Measurements from ENCODE around the gene ARHGDIA.

The ARHGDIA gene

DNA sequence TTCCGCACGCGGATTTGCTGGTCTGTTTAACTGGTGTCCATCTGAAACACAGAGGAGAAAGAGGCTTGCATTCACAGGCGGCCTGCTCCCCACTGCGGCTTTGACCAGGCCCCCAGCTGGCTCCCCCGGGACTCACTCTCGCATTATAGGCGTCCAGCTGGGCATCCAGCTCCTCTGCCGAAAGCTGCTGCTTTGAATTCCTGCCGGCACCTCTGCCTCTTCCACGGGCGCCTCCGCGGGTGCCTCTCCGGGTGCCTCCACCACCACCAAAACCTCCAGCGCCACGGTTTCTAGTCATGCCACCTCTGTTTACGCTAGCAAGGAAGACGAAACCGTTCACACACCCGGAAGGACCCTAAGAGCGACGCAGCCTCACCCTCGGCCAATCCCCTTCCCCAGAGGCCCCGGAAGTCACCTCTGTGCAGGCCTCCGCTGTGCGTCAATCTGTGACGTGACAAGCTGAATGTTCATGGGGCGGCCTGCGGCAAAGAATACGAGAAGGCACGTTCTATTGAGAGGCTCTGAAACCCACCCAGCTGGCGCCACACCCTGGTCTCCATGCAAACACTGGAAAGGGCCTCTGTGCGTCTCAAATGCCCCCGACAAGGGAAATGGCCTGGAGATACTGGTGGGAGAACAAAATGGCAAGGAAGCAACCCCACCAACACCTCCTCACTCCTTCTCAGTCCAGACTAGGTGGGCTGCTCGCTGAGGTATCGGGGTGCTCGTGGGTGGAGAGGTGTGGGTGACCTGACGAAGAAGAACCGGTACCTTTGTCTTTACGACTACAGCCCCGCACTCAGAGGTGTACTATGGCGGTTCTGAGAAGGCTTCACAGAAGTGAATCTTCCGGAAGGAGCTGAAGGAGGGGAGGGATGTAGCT is 17.2 kb upstream of the ARHGDIA start:
- DNase-seq (ENCODE audit: low read depth), result no peak

DNA sequence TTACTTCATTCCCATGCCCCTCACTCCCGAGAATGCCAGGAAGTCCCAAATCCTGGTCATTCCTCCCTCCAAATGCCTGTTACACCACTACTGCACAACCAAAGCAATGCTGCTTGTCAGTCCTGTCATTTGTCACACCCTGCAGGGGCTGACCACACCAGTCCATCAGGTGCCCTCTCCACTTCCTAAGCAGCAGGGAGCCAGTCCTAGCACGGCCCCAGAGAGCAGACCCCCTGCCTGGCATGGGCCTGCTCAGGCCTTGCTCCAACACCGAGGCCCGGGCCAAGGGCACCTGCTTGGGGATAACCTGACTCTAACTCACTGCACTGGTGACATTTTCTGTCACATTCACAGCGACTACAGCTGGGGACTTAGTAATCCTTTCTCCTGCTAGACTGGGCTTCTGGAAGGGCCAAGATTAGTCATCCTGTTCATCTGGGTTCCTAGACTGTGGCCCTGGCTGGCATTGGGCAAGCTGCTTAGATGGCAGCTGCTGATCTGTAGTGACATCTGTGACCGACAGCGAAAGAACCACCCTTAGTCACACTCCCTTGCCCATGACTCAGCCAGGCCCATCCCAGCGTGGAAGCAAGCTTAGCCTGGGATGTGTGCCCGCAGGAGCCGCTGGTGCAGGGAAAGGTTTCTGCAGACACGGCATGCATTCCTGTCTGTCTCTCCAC is 14.9 kb upstream of the ARHGDIA start:
- no peak for DNase-seq (ENCODE audit: low read depth)

DNA sequence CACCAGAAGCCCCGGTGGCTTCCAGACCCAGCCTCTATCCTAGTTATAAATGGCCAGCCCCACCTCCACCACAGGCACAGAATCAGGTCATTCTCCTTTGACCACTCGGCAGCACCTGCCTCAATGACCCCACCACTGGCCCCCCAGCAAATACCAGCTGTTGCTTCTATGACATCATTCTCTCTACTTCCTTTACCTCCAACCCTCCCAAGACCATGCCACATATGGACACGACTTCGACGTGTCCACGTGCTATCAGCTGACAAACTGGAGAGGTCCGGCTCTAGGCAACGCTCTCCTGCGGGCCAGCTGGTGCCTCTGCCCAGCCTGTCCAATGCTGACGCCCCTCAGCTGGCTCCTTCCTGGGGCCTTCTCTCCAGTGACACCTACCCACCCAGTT is 14.3 kb upstream of the ARHGDIA start:
- no peak for DNase-seq (ENCODE audit: low read depth)

DNA sequence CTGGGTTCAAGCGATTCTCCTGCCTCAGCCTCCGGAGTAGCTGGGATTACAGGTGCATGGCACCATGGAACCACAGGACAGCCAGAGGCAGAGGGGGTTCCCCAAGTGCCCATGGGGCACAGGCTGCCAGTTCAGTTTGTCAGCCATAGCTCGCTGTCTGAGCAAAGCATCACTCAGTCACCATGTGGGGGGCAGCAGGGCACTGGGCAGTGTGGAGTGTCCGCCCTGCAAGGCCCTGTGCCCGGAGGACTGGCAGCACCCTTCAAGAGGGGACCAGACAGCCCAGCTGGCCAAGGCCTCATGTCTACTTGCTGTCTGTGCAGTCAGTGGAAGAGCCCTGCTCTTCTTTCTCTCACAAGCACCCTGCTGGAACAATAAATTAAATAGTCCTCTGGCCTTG is 13.8 kb upstream of the ARHGDIA start:
- DNase-seq (ENCODE audit: low read depth), result no peak

DNA sequence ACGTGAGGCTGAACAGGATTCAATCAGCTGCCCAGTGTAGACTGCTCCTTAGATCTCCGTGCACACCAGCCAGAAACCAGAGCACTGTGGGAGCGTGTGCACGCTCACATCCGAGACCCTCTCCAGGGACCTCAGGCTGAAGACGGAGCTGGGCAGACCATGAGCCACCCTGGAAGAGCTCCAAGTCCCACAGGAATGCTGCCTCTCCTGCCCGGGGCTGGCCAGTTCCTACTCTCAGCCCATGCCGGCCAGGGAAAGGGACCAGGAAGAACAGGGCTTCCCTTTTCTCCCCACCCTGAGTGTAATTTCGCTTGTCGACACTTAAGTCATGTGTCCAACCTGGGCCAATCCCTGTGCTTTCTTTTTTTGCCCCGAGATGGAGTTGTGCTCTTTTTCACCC is 13.4 kb upstream of the ARHGDIA start:
- DNase-seq (ENCODE audit: low read depth), result no peak

DNA sequence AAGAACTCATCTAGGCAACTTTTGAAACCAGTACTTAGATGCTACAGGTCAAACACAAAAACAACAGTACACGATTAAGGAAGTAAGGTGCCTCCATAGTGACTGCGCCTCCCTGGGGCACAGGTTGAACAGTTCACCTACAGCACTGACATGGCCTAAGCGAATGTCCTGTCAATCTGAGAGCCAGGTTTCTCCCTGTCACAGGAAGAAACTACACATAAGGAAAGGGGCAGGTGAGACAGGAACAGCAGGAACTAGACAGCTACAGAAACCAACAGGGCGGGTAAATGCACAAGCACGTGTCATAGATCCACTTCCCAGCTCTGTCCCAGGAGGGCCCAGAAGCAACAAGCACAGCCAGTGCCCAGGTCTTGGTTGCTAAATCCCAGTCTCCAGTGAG is 8.0 kb upstream of the ARHGDIA start:
- DNase-seq (ENCODE audit: low read depth), result no peak

DNA sequence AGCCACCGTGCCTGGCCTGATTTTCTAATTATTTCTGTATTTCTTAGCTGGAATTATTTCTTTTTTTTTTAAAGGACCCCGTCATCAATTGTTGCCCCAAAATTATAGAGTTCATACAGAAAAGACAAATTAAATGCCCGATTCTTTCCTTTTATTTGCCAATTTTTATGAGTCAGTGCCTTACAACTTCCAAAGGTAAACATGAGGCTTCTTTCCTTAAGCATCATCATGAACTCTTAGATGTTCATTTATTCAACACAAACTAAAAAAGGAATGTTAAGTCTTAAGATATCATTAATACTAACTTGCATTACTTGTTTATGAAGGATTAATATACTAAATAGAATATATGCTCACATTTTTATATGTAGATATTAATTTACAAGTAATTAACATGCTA is 7.2 kb upstream of the ARHGDIA start:
- no peak for DNase-seq (ENCODE audit: low read depth)

DNA sequence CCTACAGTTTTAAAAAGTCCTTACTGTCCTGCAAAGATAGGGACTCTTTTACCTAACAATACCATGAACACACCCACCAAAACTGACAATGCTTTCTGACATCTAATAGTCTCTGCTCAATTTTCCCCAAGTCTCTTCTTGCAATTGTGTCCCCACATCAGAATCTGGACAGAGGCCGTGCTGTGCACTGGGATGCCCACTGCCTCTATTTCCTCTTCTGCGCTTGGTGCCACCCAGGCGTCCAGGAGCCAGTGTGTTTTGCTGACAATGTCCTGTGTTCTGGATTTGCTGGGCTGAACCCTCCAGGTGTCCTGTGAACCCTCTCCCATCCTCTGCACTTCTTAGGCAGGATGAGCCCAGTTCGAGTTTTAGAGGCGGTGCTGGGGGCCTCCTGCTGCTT is 6.4 kb upstream of the ARHGDIA start:
- DNase-seq (ENCODE audit: low read depth), result no peak

DNA sequence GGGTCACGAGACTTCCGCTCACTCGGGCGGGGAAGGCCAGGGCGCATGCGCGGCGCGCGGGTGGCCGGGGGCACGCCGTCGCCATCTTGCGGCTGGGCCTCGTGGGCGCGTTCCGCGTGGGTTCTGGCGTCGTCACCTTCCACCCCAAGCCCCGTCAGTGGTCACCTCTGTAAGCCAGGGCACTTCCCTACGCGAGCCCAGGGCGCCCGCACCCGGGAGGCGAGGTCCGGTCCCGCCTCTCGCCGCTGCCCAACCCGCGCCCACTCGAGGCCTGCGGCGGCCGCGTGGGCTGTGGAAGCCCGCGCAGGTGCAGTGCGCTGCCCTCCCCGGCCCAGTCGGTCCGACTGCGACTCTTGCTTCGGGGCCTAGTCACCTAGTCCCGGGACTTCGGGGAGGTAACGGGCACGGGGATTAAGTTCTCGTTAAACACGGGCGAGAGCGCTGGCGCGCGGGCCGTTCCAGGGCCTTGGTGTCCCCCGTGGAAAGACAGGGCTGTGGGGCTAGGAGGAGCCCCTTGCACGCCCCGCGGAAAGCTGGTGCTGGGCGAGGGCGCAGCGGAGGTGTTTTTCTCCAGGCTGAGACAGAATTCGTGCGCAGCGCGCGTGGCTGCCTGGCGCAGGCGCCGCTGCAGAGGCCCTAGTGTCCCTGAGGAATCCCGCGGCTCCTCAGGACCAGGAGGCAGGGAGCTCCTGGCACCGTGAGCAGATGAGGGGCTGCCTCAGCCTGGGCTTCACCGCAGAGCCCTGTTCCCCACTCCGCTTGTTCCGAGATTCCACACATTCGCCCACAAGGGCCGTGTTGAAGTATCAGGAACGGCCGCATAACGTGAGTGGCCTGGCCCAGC is 472 bp upstream of the ARHGDIA start:
- DNase-seq (ENCODE audit: low read depth), result peak; percentile 96

DNA sequence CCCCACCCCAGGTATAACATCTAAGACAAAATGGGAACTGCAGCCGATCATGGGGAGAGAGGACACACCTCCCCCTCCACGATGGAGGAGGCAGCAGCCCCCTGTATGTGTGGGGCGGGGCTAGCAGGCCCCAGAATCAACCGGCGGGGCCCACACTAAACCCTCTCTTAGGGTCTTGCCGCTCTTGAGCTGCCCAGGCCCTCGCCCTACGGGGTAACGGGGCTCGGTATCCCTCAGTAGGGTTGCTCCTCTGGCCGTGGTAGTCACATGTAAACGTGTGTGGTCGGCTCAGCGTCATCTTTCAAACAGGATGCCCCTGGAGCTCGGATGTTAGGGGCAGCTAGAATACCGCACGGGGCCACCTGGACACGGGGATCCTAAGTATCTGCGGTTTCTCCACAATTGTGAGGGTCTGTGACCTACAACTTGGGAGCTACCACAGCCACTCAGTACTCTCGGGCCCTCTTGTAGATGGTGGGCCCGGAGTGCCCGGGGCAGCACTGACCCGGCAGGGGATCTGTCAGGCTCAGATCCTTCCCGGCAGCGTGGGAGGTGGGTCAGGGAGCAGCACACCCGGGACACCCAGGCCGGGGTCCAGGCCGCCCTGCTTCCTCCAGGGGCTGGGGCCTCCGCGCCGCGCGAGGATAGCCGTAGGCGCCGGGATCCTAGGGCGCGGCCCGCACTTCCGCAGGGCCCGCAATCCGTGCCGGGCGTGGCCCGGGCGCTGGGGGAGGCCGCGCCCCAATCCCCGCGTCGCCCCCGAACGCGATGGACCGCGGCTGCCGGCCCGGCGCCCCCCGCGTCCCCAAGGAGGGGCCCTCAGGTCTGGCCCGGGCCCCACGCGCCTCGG is 781 bp downstream of the ARHGDIA start:
- peak; percentile 16 for DNase-seq (ENCODE audit: low read depth)

DNA sequence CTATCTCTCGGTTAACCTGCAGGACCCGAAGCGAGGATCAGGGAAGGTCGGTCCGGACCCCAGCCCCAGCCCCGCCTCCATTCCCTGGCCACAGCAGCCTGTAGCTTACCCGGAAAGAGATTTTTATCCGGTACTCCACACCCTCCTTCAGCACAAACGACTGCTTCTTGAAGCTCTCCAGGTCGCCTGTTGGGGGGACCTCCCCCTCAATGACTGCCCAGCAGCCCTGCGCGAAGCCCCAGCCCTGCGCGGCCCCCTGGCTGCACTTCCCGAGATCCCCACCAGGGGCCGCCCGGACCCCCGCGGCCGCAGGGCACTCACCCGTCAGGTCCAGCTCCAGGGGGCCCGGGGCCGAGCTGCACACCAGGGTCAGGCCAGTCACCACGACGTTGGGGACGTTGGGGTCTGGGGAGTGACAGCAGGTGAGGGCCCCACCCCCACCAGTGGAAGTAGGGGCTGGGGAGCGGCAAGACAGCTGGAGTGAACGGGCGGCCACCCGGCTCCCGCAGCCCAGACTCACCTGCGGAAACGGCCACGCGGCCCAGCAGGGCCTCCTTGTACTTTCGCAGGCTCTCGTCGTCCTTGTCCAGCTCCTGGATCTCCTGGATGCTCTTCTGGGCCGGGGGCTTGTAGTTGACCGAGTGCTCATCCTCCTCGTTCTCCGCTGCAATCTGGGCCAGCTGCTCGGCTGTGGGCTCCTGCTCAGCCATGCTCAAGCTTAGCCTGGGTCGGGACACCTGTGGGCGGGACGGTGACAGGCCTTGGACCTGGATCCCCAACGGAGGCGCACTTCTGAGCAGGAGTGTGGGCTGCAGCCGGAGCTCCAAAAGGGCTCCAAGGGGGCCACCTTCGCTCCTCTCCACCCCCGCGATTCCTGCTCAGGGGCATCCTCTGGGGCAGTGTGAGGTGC is 1.7 kb downstream of the ARHGDIA start:
- DNase-seq (ENCODE audit: low read depth), result no peak

DNA sequence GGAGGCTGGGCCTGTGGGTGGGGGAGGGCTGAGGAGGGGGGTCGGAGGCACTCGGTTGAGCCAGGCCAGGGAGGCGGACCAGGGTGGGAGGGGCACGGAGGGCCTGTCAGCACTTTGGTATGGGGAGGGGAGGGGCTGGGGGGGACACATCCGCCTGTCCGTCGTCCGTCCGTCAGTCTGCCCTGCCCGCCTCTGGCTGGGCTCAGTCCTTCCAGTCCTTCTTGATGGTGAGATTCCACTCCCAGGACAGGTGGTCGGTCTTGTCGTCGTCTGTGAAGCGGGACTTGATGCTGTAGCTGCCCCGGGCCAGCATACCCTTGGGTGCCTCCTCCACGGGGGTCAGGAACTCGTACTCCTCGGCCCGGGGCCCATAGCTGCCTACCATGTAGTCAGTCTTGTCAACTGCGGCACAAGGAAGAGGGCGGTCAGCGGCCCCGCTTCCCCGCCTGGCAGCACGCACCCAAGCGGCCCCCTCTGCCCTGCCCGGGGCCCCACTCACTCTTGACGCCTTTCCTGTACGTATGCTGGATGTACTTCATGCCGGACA is 2.4 kb downstream of the ARHGDIA start:
- DNase-seq (ENCODE audit: low read depth), result no peak

DNA sequence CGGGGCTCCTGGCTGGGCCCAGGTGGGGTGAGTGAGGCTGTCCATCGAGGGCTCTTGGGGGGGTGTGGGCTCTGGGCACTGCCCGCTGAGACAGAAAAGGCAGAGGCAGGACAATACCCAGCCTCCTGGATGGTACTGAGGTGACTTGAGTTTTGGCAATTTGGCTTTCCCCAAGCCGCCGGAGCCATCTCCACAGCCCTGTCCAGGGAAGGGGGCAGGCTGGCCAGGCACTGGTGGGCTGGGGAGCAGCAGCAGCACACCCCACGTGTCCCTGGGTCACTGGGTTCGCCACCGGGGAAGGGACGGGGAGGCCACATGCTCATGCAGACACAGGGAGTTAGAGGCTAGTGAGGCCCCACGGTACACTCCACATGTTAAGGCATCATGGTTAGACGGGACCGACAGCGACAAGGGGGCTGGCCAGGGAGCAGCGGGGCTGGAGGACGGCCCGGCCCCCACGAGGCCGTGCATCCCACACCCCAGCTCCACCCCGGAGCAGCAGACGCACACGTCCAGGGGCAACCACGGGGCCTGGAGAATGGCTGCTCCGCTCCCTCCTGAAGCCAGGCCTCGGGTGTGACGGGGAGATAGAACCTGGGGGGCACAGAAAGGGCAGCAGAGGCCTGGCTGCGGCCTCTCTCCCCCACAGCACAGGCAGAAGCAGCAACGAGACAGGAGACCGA is 3.0 kb downstream of the ARHGDIA start:
- DNase-seq (ENCODE audit: low read depth), result no peak

DNA sequence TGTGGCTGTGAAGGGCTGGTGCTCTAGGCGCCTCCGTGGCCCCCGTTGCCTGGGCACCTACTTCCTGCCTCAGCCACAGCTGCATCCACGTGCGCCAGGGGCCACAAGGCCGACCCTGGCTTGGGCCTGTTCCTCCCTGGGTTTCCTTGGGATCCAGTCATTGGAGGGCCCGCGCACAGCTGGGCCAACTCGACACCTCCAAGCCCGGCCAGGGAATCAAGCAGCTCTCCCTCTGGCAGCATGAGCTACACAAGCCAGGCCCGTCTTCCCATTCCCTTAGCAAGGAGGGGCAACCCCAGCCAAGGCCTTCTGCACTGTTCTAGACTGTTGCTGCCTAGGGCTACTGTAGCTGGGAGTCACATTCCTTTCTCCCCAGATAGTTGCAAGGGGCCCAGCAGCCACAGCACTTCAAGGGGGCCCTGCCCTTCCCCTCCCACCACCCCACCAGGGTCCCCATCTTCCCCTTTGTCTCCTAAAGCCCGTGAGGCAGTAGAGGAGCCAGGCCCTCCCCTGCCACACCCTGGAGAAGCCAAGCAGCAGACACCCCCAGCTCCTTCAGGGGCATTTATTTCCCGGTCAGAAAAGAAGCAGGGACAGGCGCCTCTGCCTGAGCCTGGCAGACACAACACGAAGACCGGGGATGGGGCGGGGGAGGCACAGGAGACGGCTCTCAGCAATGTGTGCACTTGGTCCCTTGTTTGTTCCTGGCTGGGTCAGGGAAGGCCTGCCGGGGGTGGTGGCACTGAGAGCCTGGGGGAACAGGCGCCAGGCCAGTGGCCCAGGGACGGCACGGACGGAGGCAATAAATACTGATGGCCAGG is 3.8 kb downstream of the ARHGDIA start:
- no peak for DNase-seq (ENCODE audit: low read depth)

DNA sequence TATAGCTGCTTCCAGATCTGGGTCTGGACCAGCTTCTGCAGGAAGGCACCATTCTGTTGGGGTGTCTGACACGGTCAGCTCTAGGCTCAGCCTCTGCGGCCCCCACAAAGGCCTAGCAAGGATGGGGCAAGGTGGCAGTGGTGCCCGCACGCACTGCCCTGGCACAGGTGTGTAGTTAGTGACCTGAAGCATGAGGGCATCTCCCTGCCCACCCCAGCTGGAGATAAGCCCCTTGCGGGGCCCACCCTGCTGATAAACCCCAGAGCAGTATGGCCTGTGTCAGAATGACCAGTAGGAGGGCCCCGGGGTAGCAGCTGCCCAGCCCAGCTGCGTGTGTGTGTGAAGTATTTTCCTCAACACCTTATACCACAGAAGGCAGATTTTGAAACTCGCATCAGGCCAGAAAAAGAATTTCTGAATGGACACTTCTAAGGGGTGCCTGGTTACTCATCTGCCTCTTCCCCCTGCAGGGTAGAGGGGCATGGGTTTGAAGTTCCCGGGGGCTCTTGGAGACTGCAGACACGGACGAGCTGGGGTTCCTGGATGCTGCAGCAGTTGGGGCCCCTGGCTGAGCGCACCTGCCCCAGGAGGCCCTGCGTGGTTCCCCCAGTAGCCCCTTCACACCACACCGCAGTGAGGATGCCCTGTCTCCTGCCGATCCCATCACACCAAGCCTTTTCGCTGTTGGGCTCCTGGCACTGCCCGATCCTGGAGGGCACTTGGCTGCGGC is 4.5 kb downstream of the ARHGDIA start:
- no peak for DNase-seq (ENCODE audit: low read depth)

DNA sequence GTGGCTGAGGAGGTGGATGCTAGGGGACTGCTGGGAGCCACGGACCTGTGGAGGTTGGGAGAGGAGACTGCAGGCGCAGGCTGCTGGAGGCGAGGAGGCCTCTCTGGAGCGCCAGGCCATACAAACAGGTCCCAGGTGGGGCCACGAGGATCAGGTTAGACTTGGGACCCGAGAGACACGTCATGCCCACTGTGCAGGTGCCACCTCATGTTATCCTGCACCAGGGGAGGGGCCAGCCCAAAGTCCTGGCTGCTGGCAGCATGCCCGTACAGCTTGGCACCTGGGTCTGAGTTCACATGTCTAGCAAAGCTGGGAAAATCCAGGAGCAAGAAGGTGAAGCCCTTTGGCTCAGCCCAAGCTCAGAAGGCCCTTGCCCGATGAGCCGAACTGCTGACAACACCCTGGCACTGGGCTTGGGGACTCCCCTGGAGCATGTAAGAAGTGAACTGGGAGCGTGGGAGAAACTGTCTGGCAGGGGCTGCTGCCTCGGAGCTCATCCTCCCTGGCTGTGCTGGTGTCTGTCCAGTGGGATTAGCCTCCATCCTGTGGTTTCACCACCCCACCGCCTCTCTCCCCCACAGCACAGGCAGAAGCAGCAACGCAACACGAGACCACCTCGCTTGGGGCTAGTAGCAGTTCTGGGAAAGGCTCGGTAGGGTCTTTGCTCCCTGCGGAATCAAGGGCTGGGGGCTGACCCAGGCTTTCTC is 5.3 kb downstream of the ARHGDIA start:
- no peak for DNase-seq (ENCODE audit: low read depth)

DNA sequence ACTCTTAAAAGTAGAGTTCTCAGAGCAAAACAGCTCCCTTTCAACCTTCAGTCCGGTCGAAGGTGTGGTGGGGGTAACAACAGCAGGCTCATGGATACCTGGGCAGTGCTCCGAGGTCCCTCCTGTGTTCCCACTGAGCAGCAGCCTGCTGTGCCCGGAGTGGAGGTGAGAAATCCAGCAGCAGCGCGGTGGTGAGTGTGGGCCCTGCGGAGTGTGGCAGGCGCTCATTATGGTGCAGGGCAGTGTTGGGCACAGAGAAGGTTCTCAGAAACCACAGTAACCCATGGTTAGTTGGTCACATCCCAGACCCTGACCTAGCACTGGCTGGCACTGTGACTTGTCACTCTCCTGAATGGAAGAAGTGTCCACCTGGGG is 5.8 kb downstream of the ARHGDIA start:
- DNase-seq (ENCODE audit: low read depth), result no peak

All from stimulated activated CD4-positive, alpha-beta T cell treated with anti-CD3 and anti-CD28 coated beads, Interleukin-2, amount 100 ng/mL, for 4 hours (primary cell).